WI38 (cell line): ENCODE results near the gene CDK14.
A peak's percentile ranks its signal among the peaks of the same experiment; 100 is the strongest.

Experiments
- H3K4me3 ChIP-seq: 2 replicates; pipeline ENCODE4 v1.5.1; 2011; ENCODE audit warnings: low read depth, mild to moderate bottlenecking, control low read depth, low read length
- TF ChIP-seq, protein P1 (sequence below): IDR thresholded peaks from 2 replicates; pipeline ENCODE4 v1.5.1; 2012; ENCODE audit warnings: low read depth, mild to moderate bottlenecking, control low read depth, low read length

CDK14 gene

DNA sequence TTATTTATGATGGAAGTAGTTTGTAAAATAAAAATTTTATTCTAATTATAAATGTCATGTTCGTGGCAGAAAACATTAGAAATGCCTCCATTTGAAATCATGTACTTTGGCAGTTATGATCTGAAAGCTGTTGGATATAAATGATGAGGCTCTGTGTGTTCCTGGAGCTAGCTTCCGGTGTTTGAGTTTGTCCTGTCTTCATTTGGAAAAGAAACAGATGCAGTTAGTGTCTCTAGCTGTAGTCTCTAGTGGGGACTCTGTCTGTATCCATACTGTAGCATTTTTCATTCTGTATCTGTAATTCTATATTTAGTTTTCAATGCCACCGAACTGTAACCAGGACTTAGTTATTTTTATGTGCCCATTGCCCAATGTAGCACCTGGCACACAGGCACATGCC is 471.1 kb downstream of the CDK14 start:
- H3K4me3 ChIP-seq, result no peak overlapping the region
- TF ChIP-seq, protein P1, sequence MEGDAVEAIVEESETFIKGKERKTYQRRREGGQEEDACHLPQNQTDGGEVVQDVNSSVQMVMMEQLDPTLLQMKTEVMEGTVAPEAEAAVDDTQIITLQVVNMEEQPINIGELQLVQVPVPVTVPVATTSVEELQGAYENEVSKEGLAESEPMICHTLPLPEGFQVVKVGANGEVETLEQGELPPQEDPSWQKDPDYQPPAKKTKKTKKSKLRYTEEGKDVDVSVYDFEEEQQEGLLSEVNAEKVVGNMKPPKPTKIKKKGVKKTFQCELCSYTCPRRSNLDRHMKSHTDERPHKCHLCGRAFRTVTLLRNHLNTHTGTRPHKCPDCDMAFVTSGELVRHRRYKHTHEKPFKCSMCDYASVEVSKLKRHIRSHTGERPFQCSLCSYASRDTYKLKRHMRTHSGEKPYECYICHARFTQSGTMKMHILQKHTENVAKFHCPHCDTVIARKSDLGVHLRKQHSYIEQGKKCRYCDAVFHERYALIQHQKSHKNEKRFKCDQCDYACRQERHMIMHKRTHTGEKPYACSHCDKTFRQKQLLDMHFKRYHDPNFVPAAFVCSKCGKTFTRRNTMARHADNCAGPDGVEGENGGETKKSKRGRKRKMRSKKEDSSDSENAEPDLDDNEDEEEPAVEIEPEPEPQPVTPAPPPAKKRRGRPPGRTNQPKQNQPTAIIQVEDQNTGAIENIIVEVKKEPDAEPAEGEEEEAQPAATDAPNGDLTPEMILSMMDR, result no peak

DNA sequence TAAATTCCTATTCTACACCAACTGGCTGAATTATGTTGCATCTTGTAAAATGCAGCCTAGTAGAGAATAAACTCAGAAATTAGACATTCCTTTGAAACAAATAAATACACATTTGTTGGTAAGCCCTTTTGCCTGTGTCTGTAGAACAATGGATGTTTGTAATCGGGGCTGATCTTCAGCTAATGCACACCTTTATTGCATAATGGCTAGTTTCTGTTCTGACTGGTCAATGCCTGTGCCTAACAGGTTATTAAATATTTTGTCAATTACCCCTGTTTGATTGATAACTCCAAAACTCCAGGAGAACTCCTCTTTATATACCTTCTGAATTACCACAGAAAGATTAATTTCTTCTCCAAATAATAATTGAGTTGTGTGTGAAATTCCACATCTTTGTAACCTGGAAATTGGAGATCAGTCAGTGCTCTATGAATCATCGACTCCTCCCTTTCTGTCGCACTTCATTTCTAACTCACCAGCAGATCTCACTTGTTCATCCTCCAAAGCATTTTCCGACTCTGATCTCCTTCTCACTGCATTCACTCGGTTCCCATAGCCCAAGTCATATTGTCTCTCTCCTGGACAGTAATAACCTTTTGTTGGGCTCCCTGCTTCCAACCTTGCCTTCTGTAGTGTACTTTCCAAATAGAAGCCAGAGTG is 472.1 kb downstream of the CDK14 start:
- TF ChIP-seq, protein P1, result no peak
- H3K4me3 ChIP-seq, result no peak overlapping the region

DNA sequence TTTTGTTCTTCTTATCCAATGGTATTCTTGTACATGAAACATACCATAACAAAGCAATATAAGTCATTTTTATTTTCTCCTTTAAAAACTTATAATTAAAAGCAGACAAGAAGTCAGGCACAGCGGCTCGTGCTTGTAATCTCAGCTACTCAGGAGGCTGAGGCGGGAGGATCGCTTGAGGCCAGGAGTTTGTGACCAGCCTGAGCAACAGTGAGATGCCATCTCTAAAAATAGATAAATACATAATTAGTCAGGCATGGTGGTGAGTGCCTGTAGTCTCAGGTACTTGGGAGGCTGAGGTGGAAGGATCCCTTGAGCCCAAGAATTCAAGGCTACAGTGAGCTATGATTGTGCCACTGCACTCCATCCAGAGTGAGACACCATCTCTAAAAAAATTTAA is 473.0 kb downstream of the CDK14 start:
- H3K4me3 ChIP-seq, result no peak overlapping the region
- TF ChIP-seq, protein P1, result no peak

DNA sequence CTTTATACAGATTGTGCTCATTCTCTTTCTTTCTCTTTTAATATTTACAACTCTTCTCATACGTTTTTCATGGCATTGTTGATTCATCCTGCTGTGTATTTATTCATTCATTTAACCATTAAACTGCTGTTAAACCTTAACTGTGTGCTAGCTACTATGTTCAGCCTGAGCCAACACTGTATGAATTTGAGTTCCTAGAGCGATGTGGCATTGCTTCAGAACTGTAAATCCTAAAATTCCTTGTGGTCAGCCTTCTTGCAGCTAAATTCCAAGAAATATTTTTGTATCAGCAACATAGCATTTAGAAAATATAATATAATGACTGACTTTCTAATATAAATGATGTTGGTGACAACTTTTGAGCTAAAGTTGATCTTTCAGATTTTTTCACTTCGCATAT is 483.4 kb downstream of the CDK14 start:
- TF ChIP-seq, protein P1, result no peak
- H3K4me3 ChIP-seq, result no peak overlapping the region

GRCh38 chr7:91080351-91080750 is 484.2 kb downstream of the CDK14 start:
- H3K4me3 ChIP-seq, result no peak overlapping the region
- TF ChIP-seq, protein P1, result no peak

DNA sequence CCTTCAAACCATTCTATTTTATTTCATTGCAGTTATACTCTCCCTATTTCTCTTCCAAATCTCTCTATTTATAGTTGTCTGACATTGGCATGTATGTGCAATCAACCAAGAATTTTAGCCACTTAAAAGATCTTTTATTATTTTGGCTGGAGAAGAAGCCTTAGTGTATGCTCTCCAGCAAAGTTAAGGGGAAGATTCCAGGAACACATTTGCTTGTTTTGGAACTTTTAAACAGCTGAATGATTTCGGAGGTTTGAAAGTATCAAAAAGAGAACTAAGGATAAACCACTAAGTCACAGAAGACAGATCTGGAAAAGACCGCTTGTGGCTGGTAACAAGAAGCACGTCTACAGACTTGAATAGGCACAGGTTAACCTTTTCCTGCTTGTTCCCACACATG is 485.9 kb downstream of the CDK14 start:
- H3K4me3 ChIP-seq, result no peak overlapping the region
- TF ChIP-seq, protein P1, result no peak

GRCh38 chr7:91082852-91083495 is 486.9 kb downstream of the CDK14 start:
- no peak overlapping the region for H3K4me3 ChIP-seq
- TF ChIP-seq, protein P1, result peak; percentile 8; the same call in 1 of the 2 replicates
